Calu3 (cell line): Measurements from ENCODE around the gene NAT10. TPM values are rescaled to one million over a fixed set of nuclear protein-coding genes. Genes with fewer than 3 reads are reported as not detected.

Experiments used
- BruUV-seq: library from RNA; stranded (reverse); fragments of 400-500 nt; replicated peaks from 2 replicates; lab custom pipeline; 2021; lab: Mats Ljungman, UMichigan
- CTCF ChIA-PET: fragments of 300-600 bp; sonication (Branson Sonifier 250); formaldehyde crosslinking; loops from one replicate; lab custom pipeline; 2022; ENCODE audit warnings: antibody characterized with exemption; lab: Charles Lee
- DNase-seq: peaks from one replicate; pipeline ENCODE4 v3.0.0; 2022
- H3K27ac Mint-ChIP-seq: one replicate; pipeline ENCODE4 v1.8.0; 2022; ENCODE audit warnings: mixed read lengths; ENCODE audit not compliant: unreplicated experiment
- H3K27me3 Mint-ChIP-seq: one replicate; pipeline ENCODE4 v1.8.0; 2022; ENCODE audit warnings: mixed read lengths; ENCODE audit not compliant: unreplicated experiment
- H3K36me3 Mint-ChIP-seq: one replicate; pipeline ENCODE4 v1.8.0; 2022; ENCODE audit warnings: mild to moderate bottlenecking, moderate library complexity, mixed read lengths; ENCODE audit not compliant: insufficient read depth, unreplicated experiment
- H3K4me1 Mint-ChIP-seq: one replicate; pipeline ENCODE4 v1.8.0; 2022; ENCODE audit warnings: mild to moderate bottlenecking, low read depth, mixed read lengths; ENCODE audit not compliant: unreplicated experiment
- H3K4me3 Mint-ChIP-seq: one replicate; pipeline ENCODE4 v1.8.0; 2022; ENCODE audit warnings: mild to moderate bottlenecking, low read depth, moderate library complexity, mixed read lengths; ENCODE audit not compliant: unreplicated experiment
- H3K9me3 Mint-ChIP-seq: one replicate; pipeline ENCODE4 v1.8.0; 2022; ENCODE audit warnings: low read depth, mixed read lengths; ENCODE audit not compliant: unreplicated experiment
- intact Hi-C: fragments of 100-400 bp; cut with micrococcal nuclease; formaldehyde crosslinking; loops from one replicate; pipeline ENCODE4 v1.10.0; 2022; ENCODE audit not compliant: unreplicated experiment
- total RNA-seq: library from RNA; stranded (reverse); gene quantifications from 2 replicates; pipeline ENCODE4 v1.2.3, GENCODE V29; 2022
- TF ChIP-seq, protein P1 (sequence below): fragments of 200-600 bp; IDR thresholded peaks from one replicate; pipeline ENCODE4 v1.8.0; 2022; ENCODE audit warnings: antibody characterized with exemption; ENCODE audit not compliant: unreplicated experiment

Gene NAT10
- total RNA-seq, 1 experiment from 2014 or later: 80.1 TPM

DNA sequence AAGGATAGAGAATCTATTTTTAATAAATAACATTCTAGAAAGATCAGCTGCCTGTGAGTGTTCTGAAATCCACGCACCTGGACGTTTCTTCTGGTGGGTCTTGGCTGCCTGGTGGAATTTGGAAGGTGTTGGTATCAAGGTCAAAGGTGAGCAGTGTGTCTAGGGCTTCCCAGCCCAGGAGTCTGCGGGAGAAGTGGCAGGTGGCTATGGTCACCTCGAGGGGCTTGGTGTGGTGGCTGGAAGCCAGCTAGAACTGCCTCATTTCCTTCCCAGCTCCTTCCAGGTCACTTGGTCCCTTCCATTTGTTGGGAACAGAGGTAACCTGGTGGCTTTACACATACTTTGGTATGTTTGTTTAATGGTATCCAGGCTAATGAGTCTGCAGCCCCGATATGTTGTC, 41.4 kb downstream of the NAT10 start:
- CTCF ChIA-PET: interaction anchor here (0.6 kb wide), 1 partner anchor 44 kb away, joined by 5 read pairs; no protein-coding TSS in a partner anchor
- no peaks in the 10 kb centered on the region for H3K9me3 Mint-ChIP-seq
- H3K4me3 Mint-ChIP-seq: no peak overlapping the region
- DNase-seq: no peak
- no TSS peak for BruUV-seq
- H3K36me3 Mint-ChIP-seq: peaks cover 41% of the 10 kb centered on the region
- H3K27me3 Mint-ChIP-seq: no peaks in the 10 kb centered on the region
- no peak overlapping the region for H3K27ac Mint-ChIP-seq
- no peaks in the 10 kb centered on the region for H3K4me1 Mint-ChIP-seq
- TF ChIP-seq, protein P1, sequence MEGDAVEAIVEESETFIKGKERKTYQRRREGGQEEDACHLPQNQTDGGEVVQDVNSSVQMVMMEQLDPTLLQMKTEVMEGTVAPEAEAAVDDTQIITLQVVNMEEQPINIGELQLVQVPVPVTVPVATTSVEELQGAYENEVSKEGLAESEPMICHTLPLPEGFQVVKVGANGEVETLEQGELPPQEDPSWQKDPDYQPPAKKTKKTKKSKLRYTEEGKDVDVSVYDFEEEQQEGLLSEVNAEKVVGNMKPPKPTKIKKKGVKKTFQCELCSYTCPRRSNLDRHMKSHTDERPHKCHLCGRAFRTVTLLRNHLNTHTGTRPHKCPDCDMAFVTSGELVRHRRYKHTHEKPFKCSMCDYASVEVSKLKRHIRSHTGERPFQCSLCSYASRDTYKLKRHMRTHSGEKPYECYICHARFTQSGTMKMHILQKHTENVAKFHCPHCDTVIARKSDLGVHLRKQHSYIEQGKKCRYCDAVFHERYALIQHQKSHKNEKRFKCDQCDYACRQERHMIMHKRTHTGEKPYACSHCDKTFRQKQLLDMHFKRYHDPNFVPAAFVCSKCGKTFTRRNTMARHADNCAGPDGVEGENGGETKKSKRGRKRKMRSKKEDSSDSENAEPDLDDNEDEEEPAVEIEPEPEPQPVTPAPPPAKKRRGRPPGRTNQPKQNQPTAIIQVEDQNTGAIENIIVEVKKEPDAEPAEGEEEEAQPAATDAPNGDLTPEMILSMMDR: no peak
- intact Hi-C loops: no loop called here

DNA sequence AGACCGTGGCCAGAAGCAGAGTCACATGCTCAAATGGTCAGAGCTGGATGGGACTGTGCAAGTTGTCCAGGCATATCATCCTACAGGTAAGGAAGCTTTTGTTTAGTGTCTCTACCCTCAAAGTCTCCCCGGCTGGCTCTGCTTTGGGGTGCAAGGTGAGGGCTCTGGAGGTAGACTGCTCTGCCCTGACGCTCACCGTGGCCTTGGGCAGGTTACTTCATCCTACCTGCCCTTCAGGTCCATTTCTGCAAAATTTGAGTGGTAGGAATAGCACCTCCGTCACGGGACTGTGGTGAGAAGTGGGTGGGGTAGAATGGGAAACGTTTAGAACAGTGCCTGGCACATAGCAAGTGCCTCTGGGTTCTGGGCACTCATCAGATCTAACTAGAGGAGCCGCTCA, 42.2 kb downstream of the NAT10 start:
- CTCF ChIA-PET: interaction anchor here (0.6 to 0.8 kb wide), 2 partner anchors 44 to 210 kb away, joined by 3 to 5 read pairs; no protein-coding TSS in a partner anchor
- TF ChIP-seq, protein P1: no peak

DNA sequence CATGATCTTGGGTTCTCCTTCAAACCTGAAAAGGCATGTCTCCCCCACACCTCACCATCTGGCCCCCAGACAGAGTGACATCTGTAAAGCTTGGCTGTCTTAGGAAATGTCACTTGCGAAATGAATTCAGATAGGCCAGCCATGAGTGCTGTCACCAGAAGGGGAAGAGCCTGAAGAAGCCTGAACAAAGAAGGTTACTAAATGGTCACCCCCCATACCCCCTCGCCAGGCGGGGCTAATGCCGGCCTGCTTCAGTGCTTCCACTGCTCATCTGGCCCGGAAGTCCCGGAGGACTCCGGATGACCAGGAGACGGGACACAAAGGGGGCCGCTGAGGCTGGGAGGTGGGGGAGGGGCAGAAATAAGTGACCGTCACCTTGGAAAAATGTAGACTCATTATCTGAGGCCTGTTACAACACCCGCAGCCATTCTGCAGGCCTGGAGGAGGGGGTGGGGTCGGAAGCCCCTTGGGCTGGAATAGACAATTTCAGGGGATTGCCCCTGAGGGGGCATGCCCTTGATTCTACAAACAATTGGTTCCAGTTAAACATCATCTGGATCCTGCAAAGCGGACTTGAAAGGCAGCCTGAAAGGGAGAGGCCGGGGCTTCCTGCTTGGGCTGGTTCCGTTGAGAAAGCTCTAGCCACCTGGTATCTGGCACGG, 43.2 kb downstream of the NAT10 start:
- intact Hi-C loops: no loop called here
- H3K27ac Mint-ChIP-seq: no peak overlapping the region
- no peaks in the 10 kb centered on the region for H3K27me3 Mint-ChIP-seq
- no peak for DNase-seq
- H3K4me1 Mint-ChIP-seq: no peaks in the 10 kb centered on the region
- TF ChIP-seq, protein P1: no peak
- CTCF ChIA-PET: no interaction called here
- H3K36me3 Mint-ChIP-seq: peaks cover 45% of the 10 kb centered on the region
- no TSS peak for BruUV-seq
- H3K4me3 Mint-ChIP-seq: no peak overlapping the region
- no peaks in the 10 kb centered on the region for H3K9me3 Mint-ChIP-seq

More for the DNA sequence above, 42.2 kb downstream of the NAT10 start:
- Mint-ChIP-seq H3K27me3 (no peaks in the 10 kb centered on the region), H3K4me1 (no peaks in the 10 kb centered on the region), H3K36me3 (peaks cover 43% of the 10 kb centered on the region), H3K4me3 (no peak overlapping the region), H3K9me3 (no peaks in the 10 kb centered on the region), H3K27ac (no peak overlapping the region)
- BruUV-seq: no TSS peak
- intact Hi-C loops: no loop called here
- no peak for DNase-seq

DNA sequence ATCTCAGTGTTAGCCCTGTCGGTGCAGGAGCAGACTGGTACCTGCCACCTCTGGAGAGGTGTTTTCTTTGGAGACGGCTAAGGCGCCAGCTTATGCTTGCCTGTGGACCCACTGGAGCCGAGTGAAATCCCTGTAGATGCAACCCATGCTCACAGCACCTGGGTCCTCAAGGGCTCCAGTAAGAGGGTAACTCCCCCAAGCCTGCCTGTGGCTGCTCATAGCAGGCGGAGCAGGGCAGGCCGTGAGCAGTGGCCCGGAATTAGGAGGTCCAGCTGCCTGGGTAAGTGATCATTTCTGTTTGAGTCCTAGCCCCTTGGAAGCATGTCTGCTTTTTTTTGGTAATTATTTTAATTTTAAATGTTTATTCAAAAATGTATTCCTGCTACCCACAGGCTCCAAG, 43.8 kb downstream of the NAT10 start:
- peaks cover 48% of the 10 kb centered on the region for H3K36me3 Mint-ChIP-seq
- no peaks in the 10 kb centered on the region for H3K9me3 Mint-ChIP-seq
- no peak for DNase-seq
- CTCF ChIA-PET: interaction anchor here (1.6 kb wide), 1 partner anchor 25 kb away, joined by 6 read pairs; no protein-coding TSS in a partner anchor
- H3K27me3 Mint-ChIP-seq: no peaks in the 10 kb centered on the region
- no peak overlapping the region for H3K27ac Mint-ChIP-seq
- TF ChIP-seq, protein P1: no peak
- H3K4me3 Mint-ChIP-seq: no peak overlapping the region
- intact Hi-C loops: no loop called here
- no TSS peak for BruUV-seq
- no peaks in the 10 kb centered on the region for H3K4me1 Mint-ChIP-seq
